GM19372 (cell line): Measurements from ENCODE around the gene VPS18.
"Not testable (repeated sequence)": the region's sequence is repeated elsewhere in the genome, so short reads cannot be mapped to it uniquely, and the experiment has no call there.

Source experiments
- ATAC-seq: cut with Tn5 transposase; IDR thresholded peaks from one replicate; pipeline ENCODE4 v1.9.1; 2021; ENCODE audit warnings: mild to moderate bottlenecking, low read depth, moderate library complexity; ENCODE audit not compliant: unreplicated experiment

Gene VPS18, protein sequence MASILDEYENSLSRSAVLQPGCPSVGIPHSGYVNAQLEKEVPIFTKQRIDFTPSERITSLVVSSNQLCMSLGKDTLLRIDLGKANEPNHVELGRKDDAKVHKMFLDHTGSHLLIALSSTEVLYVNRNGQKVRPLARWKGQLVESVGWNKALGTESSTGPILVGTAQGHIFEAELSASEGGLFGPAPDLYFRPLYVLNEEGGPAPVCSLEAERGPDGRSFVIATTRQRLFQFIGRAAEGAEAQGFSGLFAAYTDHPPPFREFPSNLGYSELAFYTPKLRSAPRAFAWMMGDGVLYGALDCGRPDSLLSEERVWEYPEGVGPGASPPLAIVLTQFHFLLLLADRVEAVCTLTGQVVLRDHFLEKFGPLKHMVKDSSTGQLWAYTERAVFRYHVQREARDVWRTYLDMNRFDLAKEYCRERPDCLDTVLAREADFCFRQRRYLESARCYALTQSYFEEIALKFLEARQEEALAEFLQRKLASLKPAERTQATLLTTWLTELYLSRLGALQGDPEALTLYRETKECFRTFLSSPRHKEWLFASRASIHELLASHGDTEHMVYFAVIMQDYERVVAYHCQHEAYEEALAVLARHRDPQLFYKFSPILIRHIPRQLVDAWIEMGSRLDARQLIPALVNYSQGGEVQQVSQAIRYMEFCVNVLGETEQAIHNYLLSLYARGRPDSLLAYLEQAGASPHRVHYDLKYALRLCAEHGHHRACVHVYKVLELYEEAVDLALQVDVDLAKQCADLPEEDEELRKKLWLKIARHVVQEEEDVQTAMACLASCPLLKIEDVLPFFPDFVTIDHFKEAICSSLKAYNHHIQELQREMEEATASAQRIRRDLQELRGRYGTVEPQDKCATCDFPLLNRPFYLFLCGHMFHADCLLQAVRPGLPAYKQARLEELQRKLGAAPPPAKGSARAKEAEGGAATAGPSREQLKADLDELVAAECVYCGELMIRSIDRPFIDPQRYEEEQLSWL

DNA sequence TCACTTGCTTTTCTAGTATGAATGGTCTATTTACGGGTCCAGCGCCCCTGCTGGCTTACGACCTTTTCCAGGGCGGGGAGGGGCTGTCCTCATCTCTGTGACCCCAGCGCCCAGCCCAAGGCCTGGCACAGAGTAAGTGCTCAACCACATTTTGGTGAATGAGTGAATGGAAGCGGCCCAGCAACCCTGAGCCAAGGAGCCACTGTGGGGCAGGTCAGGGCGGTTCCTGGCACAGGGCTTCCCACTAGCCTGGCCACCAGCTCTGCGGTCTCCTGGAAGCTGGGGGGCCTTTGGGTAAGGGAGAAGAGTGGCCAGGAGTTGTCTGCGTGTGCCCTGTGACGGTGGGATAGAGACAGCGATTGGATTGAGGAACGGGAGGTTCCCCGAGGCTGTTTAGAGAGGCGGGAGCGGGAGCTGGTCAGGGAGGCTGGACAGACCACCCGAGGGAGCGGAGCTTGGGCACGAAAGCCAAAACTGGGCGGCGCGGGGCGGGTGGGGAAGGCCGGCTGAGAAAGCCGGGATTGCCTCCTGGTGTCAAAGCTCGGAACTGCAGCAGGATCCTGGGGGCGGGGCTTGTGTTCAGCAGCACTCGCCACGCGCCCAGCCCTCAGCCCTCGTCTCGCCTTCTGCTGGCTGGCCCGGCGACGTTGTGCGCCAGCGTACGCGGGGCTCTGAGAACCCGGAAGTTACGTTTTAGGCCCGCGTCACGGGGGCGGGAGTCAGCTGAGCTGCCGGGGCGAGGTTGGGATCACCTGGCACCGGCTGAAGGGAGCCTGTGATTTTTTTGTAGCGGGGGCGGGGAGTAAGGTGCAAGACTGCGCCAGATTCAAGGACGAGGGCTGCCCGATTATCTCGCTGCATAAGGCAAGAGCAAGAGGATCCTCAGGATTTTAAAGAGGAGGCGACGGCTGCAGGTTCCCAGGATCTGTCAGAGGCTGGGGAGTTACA lies at the start of gene VPS18:
Gene VPS18, plus strand, starts transcription at position 718 of the 948 bp plus-strand sequence. CDS start 319 bp downstream, outside the sequence.
- peak; percentile 89 for ATAC-seq

DNA sequence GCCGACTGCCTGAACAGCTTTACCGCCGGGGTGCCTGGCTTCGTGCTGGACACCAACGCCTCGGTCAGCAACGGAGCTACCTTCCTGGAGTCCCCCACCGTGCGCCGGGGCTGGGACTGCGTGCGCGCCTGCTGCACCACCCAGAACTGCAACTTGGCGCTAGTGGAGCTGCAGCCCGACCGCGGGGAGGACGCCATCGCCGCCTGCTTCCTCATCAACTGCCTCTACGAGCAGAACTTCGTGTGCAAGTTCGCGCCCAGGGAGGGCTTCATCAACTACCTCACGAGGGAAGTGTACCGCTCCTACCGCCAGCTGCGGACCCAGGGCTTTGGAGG lies 49.6 kb upstream of the VPS18 start:
- no peak for ATAC-seq

DNA sequence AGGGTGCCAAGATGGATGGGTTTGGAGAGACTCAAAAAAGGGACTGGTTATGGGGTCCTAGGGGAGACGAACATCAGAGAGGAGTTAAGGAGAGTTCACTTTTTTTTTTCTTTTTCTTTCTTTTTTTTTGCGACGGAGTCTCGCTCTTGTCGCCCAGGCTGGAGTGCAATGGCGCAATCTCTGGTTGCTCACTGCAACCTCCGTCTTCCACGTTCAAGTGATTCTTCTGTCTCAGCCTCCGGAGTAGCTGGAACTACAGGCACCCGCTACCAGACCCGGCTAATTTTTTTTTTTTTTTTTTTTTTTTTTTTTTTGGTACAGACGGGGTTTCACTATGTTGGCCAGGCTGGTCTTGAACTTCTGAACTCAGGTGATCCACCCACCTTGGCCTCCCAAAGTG lies 49.2 kb upstream of the VPS18 start:
- no peak for ATAC-seq

DNA sequence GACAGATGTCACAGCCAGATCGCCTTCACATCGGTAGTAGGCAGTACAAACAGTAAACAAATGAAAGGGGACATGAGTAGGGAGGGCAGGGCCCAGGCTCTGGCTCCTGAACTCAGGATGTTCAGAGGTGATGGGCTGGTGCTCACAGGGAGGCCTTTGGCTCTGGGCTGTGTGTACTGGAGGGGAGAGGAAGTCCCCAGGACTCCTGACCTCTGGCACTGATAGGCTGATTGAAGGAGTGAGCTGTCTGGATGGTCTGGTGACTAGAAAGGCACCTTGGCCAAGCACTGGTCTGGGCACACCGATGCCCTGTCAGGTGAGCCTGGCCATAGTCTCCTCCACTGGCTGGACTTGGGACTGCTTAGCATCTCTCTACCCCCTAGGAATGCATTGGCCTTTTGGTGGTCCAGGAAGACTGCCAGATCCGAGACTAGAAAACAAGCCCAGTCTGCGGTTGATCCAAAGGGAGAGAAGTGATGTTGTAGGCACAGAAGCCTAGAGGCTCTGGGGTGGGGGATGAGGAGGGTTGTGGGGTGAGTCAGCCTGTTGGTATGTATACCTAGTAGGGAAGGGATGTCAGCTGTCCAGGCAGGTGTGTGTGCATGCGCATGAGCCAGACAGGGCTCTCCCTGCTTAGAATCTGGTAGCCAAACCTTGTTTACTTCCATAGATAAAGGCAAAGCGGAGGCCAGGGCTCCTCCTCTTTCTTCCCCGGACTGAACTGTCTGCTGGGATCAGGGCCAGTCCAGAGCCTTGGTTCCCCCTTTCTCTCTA lies 48.6 kb upstream of the VPS18 start:
- ATAC-seq: no peak

DNA sequence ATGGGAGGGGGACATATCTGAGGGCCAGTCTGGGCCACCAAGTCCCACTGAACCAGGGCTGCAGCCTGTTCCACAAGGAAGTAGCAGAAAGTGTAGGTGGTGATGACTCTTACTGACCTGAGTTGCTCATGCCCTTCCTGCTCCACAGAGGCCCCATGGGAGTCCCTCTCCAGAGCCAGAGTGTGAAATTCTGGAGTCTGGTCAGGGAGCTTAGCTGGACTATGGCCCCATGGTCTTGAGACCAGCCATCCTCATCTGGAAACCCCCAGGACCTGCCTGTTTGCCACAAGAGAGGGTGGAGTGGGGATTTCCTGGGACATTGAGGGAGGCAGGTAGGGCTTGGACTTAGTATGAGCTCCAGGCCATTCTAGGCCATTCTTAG lies 47.4 kb upstream of the VPS18 start:
- ATAC-seq: no peak

DNA sequence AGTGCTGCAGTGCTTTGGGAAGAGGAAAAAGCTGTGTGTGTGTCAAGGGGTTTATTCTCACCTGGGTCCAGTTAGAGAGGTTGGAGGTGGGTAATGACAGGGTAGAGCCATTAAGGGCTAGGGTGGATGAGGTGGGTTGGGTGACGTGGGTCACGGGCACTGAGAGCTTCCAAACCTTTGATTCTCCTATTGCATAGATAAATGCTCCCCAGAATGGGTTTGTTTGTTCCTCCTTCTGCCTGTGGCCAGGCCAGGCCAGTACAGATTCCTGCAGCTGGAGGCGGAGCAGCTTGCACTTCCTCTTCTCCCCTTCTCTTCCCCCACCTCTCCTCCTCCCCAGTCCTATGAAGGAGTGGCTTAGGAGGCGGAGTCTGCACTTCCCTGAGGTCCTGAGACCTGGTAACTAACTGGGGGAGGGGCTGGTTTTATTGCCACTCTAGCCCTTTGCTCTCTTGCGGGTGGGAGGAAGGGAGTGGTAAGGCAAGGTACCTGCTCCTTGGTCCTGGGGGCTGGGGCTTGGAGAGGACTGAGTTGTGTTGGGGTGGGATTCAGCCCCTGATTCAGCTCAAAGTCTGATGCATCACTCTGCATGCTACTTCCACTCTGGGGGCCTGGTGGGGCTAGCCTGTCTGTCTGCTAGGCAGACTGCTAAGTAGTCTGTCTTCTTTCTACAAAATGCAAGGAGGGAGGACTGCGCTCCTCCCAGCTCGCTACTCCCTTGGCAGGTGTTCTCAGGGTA lies 46.9 kb upstream of the VPS18 start:
- ATAC-seq: no peak

DNA sequence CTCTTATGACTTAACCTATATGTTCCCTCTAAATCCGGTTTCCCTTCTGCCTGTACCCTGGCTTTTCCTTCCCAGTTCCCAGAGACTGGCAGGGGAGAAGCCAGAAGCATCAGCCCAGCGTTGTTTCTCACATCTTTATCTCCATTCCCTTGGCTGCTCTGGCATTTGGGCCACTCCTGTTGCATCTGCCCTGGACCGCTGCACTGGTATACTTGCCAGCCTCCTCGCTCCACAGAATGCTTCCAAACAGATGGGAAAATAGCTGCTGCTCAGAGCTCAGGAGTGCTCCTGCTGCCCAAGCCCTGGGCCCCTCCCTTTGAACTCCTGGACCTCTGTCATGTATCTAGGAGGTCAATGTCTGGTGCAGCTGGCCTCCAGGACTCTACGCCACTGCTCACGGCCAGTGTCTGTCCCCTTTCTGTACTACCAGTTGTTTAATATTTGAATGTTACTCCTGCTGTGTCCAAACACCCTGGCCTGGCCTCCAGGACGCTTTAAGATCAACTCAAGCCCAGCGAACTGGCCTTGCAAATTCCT lies 43.6 kb upstream of the VPS18 start:
- no peak for ATAC-seq

DNA sequence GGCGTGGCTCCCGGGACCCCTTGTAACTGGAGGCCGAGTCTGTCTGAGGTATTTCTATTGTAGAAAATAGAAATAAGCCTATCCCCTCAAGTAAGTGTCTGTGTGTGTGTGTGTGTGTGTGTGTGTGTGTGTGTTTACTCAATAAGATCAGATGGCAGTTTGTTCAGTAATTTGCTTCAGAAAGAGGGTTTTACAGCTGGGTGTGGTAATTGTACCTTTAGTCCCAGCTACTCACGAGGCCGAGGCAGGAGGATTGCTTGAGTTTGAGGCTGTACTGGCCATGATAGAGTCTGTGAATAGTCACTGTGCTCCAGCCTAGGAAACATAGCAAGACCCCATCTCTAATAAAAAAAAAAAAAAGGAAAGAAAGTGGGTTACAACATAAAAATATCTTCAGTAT lies 41.7 kb upstream of the VPS18 start:
- no peak for ATAC-seq

DNA sequence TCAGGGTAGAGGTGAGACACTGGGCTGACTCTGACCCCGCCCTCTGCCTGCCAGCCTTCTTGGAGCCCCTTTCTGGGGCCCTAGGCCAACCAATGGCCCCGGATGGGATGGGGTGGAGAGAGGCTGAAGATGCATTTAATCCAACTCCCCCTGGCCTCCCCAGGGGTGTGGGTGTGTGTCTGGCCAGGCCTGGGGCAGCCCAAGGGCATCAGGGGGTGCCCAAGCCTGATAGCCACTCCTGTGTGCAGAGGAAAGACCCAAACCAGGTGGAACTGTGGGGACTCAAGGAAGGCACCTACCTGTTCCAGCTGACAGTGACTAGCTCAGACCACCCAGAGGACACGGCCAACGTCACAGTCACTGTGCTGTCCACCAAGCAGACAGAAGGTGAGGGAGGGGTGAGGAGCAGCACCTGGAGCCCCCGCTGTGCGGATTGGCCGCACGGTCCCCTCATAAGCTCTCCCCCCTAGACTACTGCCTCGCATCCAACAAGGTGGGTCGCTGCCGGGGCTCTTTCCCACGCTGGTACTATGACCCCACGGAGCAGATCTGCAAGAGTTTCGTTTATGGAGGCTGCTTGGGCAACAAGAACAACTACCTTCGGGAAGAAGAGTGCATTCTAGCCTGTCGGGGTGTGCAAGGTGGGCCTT lies 40.9 kb upstream of the VPS18 start:
- ATAC-seq: no peak

DNA sequence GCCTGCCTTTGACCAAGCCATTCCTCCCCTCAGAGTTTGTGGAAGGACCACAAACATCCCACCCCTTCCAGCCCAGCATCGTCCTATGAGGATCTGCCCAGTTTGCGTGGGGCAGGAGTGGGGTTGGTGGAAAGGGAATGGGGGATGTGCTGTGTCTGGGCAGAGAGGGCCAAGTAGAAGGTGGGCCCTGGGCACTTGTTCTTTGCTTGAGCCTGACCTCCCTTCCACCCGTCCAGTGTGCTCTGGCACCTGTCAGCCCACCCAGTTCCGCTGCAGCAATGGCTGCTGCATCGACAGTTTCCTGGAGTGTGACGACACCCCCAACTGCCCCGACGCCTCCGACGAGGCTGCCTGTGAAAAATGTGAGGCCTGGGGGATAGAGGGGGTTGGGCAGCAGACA lies 40.1 kb upstream of the VPS18 start:
- no peak for ATAC-seq

DNA sequence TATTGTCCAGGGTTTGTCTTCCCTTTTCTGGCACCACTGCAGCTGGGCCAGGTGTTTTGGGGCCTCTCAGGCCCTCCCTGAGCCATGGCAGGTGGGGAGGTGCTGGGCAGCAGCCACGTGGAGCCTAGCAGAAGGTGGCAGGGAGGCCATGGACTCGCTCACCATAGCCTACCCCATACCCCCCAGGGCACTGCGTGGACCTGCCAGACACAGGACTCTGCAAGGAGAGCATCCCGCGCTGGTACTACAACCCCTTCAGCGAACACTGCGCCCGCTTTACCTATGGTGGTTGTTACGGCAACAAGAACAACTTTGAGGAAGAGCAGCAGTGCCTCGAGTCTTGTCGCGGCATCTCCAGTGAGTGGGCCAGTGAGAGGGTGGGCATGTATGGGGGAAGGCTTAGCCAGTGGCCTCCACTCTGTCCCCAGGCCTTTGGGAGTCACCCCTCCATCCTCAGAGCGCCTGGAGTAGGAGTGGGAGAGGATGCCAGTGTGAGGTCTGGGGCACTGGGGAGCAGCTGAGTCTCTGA lies 38.5 kb upstream of the VPS18 start:
- ATAC-seq: no peak

DNA sequence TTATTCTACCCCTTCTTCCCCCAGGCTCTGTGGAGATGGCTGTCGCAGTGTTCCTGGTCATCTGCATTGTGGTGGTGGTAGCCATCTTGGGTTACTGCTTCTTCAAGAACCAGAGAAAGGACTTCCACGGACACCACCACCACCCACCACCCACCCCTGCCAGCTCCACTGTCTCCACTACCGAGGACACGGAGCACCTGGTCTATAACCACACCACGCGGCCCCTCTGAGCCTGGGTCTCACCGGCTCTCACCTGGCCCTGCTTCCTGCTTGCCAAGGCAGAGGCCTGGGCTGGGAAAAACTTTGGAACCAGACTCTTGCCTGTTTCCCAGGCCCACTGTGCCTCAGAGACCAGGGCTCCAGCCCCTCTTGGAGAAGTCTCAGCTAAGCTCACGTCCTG lies 37.5 kb upstream of the VPS18 start:
- no peak for ATAC-seq

DNA sequence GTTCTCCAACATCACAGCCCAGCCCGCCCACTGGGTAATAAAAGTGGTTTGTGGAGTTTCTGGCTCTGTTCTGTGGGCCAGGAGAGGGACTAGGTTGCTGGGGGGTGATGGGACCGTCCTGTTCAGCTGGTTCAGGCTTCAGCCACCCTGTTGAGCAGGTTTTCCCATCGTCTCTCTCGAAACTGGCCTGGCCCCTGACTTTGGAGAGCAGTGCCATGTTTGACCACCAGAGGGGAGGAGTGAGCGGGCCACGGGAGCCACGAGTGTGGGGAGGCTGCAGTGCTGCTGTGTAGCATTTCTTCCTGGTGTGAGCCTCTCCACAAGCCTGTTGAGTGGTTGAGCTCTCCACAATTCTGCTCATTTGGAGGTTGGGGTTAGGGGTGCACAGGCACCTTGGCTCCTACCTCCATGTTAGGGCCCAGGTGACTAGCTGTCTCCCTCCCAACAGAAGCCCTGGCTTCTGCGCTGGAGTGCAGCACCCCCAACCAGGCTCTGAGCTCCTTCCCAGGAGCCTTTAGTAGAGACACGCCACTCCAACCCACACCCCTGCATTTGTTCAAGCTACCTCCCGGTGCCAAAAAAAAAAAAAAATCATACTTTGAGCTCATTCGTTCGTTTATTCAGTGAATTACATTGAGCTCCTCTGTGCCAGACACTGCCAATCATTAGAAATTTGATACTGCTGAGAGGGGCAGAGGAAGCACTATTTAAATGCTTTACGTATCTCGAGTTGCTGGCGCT lies 36.5 kb upstream of the VPS18 start:
- peak; percentile 68 for ATAC-seq

DNA sequence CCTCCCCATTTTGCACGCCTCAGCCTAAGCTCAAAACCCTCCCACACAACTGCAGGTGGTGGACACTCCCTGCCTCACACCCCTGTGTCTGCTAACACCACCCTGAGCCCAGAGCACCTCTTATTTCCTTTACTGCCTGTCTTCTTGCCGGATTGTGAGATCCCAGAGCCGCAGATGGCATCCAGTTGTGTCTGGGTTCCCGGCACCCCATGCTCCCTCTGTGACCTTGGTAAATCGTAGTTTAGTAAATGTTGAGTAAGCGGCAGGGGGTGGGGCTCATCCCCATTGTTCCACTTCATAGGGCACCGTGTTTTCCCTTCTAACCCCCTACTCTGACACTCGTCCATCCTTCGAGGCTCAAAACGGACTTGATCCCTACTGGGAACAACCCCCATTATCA lies 35.5 kb upstream of the VPS18 start:
- ATAC-seq: no peak

DNA sequence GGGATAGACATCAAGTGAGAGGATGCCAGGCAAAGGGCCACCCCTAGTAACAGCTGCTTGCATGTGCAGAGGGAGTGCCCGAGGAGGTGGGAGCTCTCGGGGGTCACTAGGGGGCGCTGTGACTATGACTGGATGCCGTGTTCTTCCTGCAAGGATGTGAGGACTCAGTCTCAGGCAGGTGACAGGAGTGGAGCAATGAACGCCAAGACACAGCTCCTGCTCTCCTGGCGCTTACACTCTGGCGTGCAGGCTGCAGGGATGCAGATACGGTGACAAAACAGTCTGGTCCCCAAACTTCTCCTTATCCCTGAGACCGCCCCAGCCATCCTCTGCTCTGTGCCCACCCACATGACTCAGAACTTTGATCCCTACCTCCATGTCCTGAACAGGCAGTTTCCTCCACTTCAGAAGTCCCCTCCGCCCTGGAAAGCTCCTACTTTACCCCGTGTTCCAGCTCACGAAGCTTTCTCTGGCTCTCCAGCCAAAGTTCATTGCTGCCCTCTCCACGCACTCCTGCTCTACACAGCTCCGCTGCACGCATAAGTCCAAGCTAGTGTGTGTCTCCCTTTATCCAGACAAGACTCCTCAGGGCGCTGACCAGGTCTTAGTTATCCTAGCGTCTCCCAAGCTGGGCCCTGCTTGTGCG lies 34.9 kb upstream of the VPS18 start:
- ATAC-seq: no peak

DNA sequence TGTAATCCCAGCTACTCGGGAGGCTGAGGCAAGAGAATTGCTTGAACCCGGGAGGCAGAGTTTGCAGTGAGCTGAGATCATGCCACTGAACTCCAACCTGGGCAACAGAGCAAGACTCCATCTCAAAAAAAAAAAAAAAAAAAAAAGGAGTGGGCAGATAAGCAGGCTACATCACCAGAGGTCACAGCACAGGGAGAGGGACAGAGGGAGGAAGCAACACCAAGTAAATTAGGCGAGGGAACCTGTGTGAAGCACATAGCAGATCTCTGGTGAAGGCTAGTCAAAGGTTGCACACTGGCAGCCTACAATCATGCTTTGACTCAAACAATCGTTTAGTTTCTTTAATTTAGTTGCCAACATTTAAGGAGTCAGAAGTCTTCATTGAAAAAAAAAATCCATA lies 33.1 kb upstream of the VPS18 start:
- not testable (repeated sequence) for ATAC-seq
